HG02571 (cell line): ENCODE data around the gene MYH8.

Experiments used
- ATAC-seq: cut with Tn5 transposase; IDR thresholded peaks from one replicate; pipeline ENCODE4 v1.9.1; 2021; ENCODE audit warnings: mild to moderate bottlenecking, moderate library complexity; ENCODE audit not compliant: unreplicated experiment

The MYH8 gene

DNA sequence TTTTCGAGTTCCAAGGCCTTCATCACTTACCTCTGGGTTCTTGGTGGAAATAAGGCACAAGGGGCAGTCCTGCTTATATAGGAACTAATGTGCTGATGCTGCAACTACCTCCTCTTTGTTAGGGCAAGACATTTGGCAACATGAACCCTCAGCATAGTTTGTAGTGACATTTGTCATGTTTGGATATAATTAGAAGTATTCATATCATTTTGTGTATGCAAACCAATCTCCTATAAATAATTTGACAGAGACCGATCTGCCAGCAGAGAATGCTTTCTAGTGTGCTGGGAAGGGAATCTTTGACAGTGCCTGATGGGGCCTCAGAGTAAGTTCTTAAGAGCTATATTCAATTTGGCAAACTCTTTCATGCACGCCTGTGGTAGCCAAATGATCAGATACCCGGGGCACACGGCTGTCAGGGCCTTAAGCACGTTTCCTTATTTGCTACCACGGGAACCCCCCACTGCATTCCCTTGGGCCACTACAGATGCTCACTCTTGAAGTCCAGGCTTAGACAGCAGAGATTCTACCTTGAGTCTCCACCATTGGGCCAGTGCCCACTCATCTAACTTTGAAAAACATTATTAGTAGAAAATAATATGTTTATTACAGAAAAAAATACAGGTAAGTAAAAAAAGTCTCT is at the start of gene MYH8:
Gene MYH8, minus strand, starts transcription at position 51 of the 643 bp plus-strand sequence. CDS start 1,723 bp downstream, outside the sequence.
- ATAC-seq, result no peak

DNA sequence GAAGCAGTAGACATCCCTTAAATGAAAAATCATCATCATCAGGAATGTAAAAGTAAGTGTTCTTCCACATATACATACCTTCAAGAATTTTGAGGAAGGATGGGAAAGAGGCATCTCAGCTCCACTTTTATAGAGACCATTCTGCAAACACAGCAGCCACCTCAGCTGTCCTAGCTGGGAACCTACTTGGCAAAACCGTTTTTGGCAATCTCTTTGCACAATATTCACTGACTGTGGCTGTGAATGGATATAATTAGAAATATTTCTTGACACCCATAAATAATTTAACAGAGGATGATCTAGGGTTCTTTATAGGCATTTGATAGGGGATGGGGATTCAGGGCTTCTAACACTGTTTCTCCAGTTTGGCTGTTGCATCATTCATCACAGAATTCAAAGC is 47.7 kb upstream of the MYH8 start, which contains the start of gene MYH4:
Gene MYH4, minus strand, starts transcription at position 101 of the 400 bp plus-strand sequence. CDS start 2,814 bp downstream, outside the sequence.
- no peak for ATAC-seq

DNA sequence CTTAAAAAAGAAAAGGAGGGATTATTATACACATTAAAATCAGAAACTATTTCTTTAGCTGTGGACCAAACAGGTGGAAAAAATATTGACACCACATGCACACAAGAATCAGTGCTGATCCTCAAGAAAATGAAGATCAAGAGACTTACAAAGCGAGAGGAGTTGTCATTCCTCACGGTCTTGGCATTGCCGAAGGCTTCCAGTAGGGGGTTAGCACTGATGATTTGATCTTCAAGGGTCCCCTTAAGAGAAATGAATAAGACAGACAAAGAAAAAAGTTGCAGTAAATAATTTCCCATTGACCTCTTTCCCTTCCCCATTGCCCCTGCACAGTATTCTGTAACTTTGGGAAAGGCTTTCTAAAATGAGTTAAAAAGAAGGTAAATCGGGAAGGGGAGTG is 41.7 kb upstream of the MYH8 start:
- ATAC-seq, result no peak

DNA sequence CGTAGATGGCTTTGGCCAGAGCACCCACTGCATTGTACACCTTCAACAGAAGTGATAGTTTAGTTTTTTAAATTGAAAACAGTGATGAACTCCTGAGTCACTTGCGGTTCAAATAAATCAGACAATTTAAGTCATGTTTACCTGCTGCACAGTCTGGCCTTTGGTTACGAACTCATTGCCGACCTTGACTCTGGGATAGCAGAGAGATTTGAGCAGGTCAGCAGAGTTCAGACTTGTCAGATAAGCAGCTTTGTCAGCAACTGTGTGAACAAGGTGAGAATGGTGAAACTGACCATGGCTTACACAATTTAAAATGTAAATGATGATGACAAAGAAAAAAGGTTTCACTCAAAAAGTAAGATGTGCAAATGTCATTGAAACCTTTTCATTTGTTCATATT is 38.3 kb upstream of the MYH8 start:
- no peak for ATAC-seq

DNA sequence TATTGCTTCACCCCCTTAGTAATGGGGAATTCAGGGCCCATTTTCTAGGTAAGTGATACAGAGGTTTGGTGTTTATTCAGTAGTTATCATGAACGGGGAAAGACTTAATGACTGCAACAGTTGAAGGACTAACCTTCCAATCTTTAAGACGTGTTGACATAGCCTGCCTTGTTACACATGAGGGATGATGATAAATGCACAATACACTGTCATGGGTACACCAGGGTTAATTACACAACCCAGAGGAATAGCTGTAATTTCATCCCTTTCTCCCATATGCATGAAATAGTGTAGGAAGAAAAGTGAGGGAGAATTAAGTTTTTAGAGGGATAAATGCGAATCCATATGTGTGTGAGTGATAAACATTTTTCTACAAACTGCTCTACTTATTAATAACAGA is 37.0 kb upstream of the MYH8 start:
- no peak for ATAC-seq

DNA sequence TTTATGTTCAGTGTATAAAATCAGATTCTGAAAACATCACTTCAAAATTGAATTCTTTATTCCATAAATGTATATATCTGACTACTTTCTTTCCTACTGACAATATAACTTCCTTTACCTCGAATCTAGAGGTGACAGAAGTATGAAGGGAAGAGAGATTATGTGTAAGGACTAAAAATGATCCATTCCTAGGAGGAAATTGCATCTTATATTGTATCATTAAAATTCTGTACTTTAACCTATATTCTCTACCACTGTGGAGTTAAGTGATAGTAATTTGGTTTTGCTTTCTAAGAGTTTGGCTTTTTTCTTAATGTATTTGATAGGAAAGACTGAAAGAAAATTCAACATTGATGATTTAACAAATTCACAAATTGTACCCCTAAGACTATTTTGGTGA is 36.2 kb upstream of the MYH8 start:
- no peak for ATAC-seq

DNA sequence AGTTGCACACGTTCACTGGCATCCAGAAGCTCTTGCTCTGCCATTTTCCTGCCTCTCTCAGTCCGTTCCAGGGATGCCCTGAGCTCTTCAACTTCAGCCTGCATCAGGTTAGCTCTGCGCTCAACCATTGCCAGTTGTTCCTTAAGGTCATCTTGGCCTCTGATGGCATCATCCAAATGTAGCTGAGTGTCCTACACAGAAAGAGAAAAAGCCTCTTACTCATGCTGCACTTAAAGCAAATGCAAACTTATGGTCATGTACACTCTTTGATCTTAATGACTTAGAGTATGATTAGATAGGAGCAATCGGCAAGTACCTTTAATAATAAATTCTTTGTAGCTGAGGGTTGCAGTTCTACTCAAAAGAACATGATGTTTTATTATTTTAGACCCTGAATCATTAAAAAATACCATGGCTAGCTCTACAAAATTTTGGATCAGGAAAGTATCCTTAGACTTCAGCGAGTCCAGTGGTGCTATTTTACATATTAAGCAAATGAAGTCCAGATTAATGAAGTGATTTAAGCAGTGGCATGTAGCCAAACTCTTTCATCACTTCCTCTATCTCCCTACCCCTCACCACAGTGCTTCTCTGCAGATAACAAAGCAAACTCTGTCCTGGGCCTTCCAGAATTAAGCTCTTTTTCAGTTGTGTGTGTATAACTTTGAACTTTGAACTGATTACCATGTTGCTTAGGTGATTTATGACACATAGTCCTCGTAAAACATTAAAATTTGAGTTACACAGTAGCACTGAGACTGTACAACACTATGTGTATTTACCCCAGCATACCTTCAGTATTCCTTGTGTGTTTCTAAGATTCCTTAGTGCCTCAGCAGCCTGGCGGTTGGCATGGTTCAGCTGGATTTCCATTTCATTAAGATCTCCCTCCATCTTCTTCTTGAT is 25.5 kb upstream of the MYH8 start:
- no peak for ATAC-seq

DNA sequence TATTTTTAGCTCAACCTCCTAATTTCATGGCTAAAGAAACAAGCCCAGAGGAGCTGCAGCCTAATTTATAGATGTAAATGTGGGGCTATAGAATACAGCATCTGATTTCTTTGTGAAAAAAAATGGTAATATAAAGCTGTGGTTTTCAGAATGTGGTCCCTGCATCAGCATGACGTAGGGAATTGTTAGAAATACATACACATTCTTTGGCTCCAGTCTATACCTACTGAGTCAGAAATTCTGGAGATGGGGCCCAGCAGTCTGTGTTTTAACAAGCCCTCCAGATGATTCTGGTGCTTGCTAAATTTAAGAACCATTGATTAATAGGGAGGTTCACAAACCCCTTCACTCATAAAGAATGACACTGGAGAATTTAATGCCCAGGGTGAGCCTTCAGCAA is 18.1 kb upstream of the MYH8 start:
- no peak for ATAC-seq

DNA sequence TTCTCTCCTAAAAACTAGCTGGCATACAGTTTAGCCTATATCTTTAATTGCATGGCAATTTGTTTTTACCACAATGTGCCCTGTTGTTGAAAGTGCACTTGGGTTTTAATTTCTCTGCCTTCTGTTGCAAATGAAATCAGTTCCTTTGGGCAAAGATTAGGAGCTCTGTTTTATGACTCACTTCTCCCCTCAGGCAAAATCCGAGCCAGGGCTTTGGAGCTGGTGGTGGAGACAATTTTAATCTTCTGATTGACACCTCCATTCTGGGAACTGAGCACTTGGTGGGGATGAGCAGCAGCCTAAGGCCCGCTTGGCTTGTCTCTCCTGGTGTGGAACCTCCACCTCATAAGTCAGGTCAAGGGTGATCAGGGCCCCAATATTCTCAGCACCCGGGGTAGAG is 13.3 kb upstream of the MYH8 start:
- ATAC-seq, result no peak

DNA sequence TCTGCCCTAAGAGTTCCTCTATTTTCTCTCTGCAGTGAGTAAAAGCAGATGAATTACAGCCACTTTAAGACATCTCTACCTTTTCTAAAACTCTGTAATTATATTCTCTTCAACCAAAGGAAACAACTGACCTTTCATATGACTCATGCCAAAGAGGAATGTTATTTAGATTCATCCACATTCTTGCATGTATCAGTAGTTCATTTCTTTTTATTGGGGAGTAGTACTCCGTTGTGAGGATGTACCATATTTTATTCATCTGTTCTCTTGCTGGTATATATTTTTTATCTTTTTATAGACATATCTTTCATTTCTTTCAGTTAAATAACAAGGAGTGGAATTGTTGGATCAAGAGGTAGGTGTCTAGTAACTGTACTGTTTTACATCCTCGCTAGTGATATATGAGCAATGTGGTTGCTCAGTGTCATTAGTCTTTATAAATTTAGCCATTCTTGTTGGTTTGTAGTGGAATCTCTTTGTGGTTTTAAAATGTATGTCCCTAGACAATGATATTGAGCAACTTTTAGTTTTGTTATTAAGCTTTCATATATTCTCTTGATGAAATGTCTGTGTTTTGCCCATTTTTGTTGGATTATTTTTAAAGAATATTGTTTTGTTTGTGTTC is 7.8 kb upstream of the MYH8 start:
- ATAC-seq, result no peak

DNA sequence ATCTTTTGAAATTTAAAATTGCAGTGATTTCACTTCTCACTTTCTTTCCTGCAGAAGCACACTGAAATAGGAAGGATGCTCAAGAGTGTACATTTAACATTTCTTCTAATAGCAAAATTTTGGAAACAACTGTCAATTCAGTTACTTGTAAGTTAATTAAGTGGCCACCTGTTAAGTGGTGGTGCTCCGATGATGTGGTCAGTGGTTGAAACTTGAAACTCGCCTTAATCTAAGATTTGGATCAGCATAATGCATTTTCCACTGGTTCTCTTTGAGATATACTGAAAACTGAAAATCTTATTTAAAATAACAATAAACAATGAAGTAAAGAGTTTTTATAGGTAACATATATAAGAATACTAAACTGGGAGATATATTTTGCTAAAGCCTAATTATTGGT is 7.0 kb upstream of the MYH8 start:
- ATAC-seq, result no peak

DNA sequence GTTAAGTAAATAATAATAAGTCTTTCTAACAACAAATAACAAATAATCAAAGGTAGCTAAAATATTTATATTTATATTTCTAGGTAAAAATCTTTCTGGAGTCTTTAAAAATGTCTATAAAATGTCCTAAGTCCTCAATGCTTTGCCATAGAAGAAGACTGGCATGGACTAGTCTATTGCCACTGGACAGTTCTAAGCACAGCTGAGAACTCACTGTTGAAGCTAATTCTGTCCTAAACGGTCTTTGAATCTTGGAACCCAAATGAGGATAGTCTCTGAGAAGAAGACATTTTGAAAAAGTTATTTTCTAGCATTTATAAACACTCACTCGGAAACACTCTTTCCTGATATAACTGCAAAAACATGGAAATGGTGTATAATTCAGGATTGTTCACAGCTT is 539 bp downstream of the MYH8 start:
- no peak for ATAC-seq

DNA sequence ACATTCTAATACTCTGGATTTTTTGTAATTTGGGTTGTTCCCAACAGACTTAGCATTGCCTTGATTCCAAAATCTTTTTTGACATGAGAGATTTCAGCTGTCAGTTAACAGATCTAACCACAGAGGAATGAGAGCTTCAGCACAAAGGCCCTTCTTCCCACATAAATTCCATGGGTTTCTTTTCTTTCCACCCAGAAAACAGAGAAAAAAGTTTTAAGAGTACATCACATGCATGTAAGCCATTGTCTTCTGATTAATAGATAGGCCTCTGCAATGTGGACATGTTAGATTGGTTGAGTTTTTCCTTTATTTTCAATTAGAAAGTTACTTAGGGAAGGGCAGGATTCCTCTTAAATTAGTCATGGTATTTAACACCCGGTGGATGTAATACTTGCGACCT is 939 bp downstream of the MYH8 start:
- no peak for ATAC-seq

DNA sequence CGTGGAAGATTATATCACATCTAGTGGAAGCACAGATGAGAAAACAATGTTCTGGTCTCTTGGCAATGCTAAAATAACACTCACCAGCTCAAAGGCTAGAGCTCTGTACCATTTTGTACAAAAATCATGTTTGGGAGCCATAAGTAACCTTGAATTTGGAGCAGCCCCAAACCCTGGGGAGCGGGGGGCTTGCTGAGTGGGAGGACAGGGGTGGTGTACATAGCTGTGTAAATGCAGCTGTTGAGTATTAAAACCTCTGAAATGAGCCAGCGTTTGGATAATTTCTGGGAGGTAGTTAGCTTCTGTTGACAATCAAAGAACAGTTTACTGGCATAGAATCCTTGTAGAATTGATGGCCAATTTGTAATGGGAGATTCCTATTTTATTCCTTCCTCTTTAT is 4.3 kb downstream of the MYH8 start:
- no peak for ATAC-seq

DNA sequence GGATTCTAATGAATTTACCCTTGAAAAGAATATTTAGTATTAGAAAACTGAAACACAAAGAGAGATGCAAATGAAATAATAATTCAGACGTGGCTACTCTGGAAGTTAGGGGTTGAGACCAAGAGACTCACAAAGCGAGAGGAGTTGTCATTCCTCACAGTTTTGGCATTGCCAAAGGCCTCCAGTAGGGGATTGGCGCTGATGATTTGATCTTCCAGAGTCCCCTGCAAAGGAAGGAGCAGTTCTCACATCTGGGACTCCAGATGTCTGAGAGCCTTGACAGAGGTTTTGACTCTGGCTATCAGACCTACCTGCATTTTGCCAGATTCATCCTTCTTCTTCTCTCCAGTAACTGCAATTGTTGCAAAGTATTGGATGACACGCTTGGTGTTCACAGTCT is 6.6 kb downstream of the MYH8 start:
- no peak for ATAC-seq

DNA sequence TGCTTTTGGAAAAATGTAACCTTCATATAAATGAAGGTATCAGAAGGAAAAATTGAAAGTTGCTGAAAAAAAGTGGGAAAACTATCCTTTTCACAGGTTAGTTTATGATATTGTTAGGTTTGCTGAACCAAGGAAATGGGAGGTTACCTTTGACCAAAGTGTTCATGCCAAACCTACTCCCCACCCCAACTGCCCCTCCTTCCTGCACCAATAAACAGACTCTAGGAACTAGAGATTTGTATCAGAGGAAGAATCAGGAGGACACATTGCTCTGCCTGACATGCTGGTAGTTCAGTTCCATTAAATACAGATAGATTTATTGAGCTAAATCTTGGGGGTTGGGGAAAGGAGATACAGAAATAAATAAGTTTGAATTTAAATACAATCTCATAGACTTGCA is 18.2 kb downstream of the MYH8 start:
- ATAC-seq, result no peak

DNA sequence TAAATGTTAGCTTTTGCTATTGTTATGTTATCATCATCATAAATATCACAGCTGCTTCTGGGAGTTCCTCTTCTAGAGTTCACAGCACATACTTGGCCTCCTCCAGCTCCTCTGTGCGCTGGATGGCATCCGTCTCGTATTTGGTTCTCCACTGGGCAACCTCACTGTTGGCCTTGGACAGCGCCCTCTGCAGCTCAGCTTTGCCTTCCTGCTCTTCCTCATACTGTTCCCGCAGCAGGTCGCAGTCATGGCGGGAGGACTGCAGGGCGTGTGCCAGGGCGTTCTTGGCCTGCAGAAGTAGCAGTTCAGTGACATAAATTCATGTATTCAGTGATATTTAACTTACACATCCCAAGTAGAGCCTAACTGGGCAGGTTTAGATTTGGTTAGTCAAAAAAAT is 23.4 kb downstream of the MYH8 start:
- no peak for ATAC-seq

DNA sequence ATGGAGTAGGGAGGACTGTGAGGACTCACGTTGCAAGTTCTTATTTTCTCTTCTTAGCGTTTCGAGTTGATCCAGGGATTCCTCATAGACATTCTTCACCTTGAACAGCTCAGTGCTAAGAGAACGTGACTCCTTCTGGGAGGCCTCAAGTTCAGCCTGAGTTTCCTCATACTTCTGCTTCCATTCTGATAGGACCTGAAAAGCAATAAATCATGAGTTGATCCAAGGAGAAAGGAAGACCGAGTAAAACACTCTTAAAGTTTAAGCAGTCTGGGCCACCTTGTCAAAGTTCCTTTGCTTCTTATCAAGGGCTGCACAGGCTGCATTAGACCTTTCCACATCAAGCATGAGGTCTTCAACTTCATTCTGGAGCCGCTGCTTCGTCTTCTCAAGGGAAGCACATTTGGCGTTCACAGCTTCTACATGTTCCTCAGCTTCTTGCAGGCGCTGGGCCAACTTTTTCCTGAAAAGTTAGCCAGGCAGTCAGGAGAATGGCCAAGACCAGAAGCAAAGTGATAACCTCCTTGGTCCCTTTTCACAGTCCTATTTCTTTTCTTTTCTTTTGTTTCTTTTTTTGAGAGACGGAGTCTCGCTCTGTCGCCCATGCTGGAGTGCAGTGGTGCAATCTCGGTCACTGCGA is 25.1 kb downstream of the MYH8 start:
- no peak for ATAC-seq

DNA sequence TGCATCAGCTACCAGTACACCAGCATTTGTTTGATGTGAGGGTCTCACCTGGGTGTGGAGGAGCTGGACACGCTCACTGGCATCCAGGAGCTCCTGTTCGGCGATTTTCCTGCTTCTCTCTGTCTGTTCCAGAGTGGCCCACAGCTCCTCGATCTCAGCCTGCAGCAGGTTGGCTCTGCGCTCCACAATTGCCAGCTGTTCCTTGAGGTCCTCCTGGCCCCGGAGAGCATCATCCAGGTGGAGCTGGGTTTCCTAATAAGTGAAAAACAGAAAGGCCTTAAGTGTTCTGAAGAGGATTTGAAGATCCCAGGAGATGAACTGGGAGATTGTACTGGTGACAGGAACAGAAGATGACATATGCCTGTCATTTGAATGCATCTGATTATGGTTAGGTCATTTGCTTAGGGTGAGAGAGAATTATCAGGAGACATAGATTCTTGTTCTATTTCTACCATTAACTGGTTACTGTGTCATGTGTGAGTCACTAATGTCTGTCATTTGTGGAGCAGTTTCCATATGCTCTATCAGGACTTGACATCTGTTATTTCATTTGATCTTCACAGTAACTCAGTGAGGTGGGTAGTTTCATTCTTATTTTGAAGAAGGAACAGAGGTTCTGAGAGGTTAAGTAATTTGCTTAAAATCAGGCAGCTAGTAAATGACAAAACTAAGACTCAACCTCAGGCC is 27.4 kb downstream of the MYH8 start:
- no peak for ATAC-seq

DNA sequence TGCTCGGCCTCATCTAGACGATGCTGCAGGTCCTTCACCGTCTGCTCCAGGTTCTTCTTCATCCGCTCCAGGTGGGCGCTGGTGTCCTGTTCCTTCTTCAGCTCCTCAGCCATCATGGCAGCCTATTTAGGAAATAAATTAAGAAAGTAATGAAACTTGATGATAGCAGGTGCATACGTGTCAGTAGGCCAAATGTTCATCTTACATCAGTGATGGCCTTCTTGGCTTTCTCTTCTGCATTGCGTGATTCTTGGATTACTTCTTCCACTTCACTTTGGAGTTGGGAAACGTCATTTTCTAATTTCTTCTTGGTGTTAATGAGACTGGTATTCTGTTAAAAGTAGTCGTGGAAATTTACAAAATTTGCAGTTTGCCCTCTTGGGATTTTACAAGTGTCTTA is 28.9 kb downstream of the MYH8 start:
- no peak for ATAC-seq

DNA sequence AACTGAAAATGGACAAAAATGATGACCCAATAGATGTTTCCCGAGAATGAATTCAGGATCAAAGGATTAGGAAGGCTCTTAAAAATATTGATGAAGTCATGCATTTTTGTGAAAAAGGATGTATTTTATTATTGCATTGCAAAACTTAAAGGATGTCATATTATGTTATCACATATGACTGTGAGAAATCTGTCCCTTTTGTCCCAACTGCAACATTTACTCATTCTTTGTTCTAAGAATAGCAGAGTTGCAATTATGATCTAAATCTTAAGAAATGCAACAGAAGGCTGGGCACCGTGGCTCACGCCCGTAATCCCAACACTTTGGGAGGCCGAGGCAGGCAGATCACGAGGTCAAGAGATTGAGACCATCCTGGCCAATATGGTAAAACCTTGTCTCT is 35.9 kb downstream of the MYH8 start:
- no peak for ATAC-seq
